GM19043 (cell line): Measurements from ENCODE around the gene ARHGAP4.

ENCODE experiments used
- ATAC-seq: cut with Tn5 transposase; IDR thresholded peaks from one replicate; pipeline ENCODE4 v1.9.1; 2021; ENCODE audit warnings: low read depth; ENCODE audit not compliant: unreplicated experiment

Gene ARHGAP4

DNA sequence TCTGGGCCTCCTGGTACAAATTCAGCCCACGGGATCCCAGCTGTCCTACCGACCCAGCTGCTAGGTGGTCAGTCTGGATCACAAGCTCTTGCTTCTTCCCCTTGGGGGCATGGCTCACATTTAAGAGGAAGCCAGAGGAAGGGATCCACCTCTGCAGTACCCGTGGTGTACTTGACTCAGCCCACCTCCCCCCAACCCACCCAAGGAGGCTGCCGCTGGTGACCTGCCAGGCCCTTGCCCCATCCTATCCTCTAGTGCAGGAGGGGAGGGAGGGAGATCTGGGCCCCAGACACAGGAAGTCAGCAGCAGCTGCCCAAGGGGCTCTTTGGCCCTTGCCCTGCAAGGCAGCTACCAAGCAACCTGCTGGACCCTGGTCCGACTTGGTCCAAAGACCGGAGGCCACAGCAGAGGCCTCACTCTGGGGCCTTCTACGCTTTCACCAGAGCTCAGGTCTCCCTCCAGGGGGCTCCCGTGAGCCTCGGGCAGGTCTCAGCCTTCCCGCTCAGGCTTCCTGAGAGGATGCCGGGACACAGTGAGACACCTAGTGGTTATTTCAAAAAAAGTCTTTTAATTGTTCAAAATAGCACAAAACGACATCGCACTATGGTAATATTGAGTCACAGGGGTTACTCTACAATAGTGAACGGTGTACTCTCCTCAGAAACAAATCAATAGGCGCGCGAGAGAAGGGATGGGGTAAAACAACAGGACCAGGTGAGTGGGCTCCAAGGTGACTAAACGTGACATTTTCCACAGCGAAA lies 21.1 kb upstream of the ARHGAP4 start:
- peak; percentile 70 for ATAC-seq

DNA sequence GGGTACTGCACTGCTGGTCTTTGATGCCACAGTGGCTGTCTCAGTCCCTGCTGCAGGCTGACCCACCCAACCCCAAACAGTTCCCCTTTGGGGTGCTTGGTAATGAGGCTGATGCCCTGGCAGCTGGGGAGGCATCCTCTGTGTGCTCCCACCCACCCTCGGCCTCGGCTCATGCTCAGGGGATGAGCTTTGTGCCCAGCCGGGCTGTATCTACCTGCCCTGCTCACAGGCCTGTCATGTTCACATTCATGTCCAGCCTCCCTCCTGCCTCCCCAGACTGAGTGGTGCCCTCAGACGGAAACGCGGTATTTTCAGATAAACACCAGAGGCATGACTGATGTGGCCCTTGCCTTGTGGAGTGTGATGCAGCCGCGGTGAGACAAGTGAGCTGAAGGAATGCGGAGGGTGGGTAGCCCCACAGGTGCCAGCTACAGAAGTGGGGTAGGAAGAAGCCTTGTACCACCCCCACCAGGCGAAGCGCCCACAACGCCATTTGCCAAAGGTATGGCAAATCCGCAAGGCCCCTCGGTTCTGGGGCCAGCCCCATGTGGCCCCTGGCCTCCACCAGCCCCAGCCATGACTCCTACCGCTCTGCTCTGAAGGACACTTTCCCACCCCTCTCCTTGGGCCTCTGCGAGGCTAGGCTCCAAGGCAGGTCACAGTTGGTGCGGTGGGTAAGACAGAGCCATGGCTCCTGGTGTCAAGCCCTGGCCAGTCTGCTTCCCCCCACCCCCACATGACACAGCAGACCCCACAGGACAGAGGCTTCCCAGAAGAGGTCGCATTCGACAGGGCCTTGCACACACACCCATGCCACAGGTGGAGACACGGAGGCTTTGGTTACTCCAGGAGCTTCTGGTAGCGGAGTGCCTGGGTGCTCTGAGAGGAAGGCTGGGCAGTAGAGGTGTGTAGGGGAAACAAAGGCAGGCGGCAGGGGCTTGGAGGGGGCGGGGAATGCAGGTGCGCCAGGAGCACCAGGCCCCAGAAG lies 20.2 kb upstream of the ARHGAP4 start:
- ATAC-seq: no peak

DNA sequence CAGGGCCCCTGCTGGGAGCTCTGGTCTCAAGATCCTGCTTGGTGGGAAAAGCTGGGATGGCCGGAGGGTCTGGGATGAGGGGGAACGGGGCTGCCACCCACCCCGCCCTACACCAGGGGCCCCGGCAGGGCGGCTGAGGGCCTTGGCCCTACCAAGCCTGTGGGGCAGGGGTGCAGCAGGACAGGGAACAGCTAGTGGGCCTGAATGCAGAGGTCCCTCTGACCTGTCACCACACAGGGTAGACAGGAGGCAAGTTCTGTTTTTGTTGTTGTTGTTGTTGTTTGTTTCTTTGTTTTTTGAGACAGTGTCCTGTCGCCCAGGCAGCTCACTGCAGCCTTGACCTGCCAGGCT lies 18.7 kb upstream of the ARHGAP4 start:
- ATAC-seq: no peak

DNA sequence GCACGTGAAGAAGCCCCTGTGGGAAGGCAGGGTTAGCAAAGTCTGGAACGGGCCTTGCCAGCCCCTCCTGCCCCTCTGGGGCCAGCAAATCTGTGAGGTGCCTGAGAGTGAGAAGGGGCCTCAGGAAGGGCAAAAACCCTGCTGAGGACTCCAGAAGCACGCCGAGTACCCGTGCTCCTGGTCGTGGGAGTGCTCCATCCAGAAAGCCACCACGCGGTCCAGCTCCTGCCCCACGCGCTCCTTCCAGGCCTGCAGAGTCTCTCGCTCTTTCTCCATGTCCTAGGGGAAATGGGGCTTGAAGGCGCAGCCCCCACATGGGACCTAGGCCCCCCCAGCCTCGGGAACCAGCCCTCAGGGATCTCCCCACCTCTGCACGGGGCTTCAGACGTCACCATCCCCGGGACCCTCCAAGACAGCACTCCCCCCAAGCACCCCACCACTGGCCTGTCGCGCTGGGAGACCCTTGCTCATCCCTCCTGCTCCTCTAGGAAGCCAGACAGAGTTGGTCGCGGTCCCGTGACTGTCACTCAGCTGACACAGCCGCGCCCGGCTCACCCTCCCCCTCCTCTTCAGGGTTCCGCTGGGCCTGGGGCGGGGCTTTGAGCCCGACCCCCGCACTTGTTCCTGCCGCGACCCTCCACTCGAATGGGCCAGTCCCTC lies 18.2 kb upstream of the ARHGAP4 start, which contains the start of gene RENBP:
Gene RENBP, minus strand, starts transcription at position 504 of the 660 bp plus-strand sequence. Its CDS starts 33 bp downstream, at position 471.
- no peak for ATAC-seq

DNA sequence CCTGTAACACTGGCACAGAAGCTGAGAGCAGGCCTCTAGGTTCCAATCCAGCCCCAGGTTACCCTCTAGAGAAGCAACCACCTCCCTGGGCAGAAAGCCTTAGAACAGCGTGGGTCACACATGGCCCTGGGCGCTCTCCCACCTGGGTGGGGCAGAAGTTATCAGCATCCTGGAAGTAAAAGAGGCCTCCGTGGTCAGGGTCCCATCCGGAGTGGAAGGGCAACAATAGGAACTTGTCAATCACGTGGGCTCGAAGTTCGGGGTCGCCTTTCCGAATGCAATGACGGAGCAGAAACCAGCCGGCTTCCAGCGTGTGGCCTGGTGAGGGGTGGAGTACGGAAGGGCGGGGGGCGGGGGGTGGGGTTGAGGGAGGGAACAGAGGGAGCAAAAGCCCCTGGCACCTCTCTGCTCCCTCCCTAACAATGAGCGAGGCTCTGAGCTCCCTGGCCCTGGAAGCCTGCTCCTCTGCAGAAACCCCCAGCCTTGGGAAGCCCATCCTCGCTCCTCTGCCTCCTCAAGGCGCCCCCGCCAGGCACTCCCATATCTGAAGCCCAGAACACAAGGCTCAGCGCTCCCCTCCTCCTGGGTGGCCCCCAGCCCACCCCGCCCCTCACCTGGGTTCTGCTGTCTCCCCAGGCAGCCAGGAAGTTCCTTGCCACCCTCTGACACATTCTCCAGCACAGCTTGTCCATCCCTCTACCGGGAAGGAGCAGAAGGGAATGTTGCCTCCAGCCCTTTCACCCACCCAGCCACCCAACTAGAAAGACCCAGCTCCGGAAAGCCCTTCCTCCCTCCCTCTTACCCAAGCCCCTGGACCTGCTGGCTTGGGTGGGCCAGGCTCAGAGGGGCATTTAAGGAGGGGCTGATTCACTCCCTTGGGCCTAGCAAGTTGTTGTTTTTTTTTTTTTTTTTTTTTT lies 15.5 kb upstream of the ARHGAP4 start:
- ATAC-seq: no peak

DNA sequence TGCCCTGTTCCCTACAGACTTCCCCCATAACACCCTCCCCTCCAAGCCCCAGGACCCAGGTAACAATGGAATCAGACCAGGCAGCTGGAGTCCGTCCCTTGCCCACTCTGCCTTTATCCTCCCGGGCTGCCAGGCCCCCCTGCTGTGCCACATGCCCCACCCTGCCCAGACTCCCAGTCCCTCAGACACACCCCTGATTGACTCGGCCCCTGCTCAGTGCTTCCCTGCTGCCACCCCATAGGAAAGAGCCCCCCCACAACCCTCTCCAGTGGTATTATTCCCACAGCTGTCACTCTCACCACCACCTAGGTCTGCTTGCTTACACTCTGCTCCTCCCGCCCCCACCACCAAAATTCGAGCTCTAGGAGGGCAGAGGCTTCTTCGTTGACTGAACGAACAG lies 13.5 kb upstream of the ARHGAP4 start:
- ATAC-seq: no peak

DNA sequence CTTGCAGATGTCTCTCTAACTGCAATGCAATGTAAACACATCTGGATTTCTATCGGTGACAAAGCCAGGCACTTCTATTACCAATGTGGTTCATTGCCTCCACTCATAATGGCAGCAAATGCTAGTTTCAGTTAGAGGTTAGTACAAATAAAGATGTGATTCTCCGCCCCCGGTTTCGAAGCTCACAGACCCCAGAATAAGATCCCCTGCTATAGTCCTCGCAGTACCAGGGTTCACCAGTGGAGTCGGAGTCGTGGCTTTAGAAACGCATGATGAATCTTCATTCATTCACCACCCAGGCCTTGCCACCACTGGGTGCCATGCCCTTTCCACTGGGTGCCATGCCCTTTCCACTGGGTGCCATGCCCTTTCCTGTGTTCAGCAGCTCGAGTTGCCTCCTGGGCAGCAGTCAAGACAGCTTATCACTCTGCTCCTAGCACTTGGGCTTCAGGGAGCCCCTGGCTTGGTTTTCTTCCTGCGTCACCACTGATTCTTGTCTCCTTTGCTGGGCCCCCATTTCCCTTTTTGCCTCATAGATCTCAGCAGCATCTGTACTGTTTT lies 12.2 kb upstream of the ARHGAP4 start:
- no peak for ATAC-seq

DNA sequence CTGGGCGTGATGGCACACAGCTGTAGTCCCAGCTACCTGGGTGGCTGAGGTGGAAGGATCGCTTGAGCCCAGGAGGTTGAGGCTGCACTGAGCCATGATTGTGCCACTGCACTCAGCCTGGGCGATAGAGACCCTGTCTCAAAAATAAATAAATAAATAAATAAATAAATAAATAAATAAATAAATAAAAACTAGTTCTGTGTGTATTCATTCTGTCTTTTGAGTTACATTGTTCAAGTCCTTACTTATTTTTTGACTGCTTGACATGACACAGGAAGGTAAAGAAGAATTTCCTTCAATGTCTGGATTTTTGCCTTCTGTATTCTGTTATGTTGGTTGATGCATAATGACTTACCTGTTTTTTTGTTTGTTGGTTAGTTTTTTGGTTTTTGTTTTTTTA lies 11.0 kb upstream of the ARHGAP4 start:
- ATAC-seq: no peak

DNA sequence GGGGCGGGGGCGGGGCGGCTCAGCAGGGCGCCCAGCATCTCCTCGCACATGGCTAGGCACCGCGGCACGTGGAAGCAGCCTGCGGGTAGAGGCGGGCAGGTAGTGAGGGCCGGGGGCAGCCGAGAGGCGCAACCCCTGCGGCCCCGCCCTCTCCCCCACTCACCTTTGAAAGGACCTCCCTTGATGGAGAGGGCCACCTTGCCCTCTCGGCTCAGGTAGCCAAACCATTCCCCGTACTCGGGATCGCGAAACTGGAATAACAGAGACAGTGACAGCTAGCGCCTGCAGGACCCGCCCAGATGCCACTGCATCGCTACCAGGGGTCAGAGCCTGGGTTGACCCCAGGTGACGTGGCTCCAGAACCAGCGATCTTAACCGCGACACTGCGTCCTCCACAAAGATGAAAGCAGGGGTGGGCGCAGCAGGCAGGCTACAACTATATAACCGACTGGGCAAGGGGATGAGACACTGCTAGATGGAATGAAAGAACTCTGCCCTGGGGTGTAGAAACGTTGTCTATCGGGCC lies 9.3 kb upstream of the ARHGAP4 start:
- peak; percentile 20 for ATAC-seq

DNA sequence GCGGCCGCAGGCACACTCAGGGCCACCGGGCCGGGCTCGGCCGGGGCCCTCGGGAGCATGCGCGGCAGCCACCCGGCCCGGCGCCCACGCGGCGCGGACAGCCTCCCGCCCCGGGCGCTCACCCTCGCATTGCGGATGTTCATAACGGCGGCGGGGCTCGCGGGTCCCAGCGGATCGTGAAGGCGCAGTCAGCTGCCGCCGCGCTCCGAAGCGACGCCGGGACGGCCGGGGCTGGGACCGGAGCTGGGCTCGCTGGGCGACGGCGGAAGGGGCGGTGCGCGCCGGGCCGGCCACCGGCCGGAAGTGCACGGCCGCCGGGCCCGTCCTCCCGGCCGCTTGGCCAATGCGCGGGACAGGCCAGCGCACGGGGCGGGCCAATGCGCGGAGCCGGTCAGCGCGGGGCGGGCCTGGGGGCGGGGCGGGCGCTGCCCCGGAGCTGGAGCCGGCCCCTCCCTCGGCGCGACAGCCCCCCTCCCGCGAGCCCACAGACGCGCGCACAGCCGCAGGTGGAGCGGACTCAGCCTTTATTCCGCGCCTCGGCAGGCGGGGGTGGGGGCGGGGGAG lies 8.8 kb upstream of the ARHGAP4 start, which contains the start of gene NAA10:
Gene NAA10, minus strand, starts transcription at position 276 of the 564 bp plus-strand sequence. Its CDS starts 133 bp downstream, at position 143.
- peak; percentile 76 for ATAC-seq

DNA sequence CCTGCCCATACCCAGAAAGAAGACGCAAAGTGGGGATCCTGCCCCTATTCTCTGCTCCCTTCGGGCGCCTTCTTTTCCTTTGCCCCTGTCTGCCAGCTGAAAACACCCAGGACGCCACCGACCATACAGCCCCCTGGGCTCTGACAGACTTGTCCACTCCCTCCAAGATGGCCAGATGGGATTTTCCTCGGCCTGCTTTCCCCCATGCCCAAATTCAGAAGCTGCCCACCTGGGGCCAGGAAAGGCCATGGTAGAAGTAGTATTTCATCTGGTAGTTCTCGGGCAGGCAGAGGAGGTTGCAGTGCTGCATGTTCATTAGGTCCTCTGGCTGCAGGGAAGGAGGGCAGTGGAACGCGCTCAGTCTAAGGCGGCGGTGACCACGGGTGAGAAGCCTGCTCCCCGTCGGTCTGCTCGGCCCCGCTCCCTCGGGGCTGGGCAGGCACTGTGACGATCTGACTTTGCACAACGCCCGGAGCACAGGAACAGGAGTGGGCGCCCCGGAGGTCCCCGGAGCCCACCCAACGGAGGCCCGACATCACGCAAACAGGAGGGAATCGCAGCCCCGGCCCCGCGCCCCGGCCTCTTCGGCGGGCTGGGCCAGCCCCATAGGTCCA lies 8.2 kb upstream of the ARHGAP4 start:
- ATAC-seq: no peak

DNA sequence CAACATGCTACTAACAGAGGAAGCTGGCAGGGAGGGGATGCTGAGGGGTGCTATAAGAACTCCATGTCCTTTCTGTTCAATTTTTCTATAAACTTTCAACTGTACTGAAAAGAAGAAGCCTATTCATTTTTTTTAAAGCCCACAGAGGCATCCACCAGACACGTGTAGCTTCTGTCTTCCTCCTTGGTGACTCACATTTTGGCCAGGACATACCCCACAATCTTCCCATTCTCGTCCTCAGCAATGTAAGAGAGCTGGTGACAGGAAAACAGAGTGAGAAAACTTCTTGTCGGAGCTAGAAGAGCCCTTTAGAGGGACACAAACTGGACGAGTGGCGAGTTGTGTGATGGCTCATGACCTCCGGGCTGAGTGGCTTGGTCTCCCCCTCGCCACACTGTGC lies 7.7 kb upstream of the ARHGAP4 start:
- no peak for ATAC-seq

DNA sequence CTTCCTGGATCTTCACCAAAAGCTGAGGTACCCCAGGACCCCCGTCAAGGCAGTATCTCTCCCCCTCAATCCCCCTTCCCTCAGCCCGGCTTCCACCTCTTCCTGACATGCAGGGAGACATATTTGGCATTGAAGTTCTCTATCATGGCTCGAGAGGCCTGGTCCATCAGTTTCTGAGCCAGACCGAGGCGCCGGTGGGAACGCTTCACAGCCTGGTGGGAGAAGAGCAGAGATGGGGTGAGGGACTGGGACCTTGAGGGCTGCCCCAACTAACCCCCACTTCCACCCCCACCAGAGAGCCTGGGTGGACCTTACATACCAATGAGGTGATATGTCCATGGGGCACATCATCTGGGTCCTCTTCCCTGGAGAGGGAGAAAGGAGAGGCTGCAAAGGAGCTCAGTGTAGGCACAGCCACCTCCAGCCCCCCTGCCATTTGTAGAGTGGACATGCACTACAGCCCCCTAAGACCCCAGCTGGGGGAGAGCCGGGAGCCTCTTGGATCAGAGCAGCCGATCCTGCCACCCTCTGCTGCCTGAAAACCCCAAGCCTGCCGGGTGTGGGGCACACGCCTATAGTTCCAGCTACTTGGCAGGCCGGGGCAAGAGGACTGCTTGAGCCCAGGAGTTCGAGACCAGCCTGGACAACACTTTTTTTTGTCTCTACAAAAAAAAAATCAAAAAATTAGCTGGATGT lies 6.3 kb upstream of the ARHGAP4 start:
- no peak for ATAC-seq

DNA sequence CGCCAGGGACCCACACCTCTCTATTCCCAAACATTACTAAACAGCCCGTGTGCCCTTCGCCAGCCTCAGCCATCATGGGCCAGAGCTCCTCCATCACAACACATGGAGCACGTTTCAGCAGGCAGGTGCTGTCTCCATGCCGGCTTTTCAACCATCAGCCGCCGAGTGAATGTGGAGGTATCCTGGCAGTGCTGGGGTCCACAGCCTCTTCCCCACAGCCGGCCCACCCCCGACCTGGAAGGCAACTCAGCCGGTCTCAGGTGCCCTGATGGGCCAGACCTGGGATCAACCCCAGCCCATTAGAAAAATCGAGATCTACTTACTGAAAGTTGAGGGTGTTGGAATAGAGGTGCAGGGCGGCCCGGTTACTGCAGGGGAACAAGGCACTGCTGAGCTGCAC lies 5.7 kb upstream of the ARHGAP4 start:
- no peak for ATAC-seq

DNA sequence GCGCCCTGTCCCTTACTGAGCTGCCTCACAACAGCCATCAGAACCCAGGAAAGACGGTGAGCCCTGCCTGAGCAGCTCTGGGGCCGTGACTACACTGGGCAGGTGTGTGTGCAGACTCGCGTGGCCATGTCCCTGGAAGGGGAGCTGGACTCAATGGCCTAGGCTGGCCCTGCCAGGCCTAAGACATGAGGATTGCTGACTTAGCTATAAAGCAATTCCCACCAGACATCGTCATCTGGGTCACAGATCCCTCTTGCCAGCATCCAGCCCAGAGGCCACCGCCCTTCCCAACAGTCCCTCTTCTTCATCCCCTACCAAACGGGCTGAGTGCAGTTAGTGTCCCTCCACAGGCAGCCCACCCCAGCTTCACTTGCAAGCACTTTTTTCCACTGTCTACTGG lies 5.1 kb upstream of the ARHGAP4 start:
- ATAC-seq: no peak

DNA sequence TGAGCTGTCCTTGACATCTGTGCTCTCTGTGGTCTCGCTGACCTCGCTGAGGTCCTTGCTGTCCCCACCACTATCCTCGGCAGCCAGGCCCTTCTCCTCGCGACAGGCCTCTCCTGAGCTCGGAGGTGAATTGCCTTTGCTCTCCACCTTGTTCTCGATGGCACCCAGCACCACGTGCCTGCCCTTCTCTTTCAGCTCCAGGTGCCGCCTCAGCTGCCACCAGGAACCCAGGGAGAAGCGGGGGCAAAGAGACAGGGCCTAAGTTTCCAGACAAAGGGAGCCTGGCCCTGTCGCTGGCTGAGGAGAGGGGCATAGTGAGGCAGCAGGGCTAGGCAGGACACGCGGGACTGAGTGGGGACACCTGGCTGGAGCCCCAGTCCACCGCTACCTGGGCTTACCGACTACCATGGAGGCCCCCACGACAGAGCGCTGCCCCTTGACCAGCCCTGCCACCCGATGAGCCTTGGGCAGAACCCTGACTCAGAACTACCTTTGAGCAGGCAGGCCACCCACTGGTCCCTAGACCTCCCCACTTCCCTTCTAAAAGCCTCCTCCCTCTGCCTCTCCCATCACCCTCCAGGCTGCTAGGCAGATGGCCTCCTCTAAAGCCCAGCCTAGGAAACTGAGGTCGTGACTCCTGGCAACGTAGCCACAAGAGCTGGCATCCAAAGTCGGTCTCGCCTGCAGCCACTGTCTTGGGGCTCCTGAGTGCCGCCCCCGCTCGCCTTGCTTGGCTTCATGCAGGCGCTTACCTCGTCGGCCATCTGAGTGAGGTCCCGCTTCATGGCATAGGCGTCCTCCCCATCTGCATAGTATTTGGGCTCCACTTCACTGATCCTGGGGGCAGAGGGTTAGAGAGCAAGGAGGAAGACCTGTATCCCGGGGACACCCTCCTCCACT lies 4.2 kb upstream of the ARHGAP4 start:
- ATAC-seq: no peak

DNA sequence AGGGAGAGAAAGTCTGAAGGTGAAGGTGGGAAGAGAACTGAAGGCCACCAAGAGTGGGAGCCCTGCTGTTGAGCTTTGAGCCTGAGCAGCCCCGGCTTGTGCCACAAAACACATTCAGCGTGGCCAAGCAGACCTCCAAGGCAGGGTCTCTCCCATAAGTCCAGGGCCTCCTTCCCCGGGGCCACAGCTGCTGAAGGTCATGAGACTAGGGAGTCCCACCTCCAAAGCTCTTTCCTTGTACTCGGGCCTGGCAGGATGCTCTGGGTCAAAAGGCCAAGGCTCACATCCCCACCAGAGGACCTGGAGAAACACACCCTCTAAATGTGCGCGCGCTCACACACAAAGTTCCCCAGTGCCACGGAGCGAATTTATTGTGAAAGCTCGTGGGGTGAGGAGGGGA lies 3.5 kb upstream of the ARHGAP4 start:
- ATAC-seq: no peak
